GDM1 (cell line): ENCODE results near the gene ABCF3.

Source experiments
- DNase-seq: peaks from one replicate; lab custom pipeline; 2025; lab: John Stamatoyannopoulos, UW

Gene ABCF3

GRCh38 chr3:184185461-184186183 is 377 bp upstream of the ABCF3 start:
- peak; percentile 99 for DNase-seq

GRCh38 chr3:184186902-184187207 is 856 bp downstream of the ABCF3 start:
- DNase-seq: no peak

- no peak for DNase-seq
These were observed 2.1 kb downstream of the ABCF3 start for GRCh38 chr3:184188080-184188479.

GRCh38 chr3:184189421-184189820 is 3.4 kb downstream of the ABCF3 start:
- no peak for DNase-seq

- no peak for DNase-seq
These were observed 6.9 kb downstream of the ABCF3 start for GRCh38 chr3:184192889-184193288.

- DNase-seq: no peak
These were observed 8.1 kb downstream of the ABCF3 start for GRCh38 chr3:184193991-184194539.

- DNase-seq: no peak
These were observed 10.5 kb downstream of the ABCF3 start for GRCh38 chr3:184196536-184196935.

- DNase-seq: no peak
These were observed 12.5 kb downstream of the ABCF3 start for GRCh38 chr3:184198509-184198908.

GRCh38 chr3:184200825-184201224 is 14.8 kb downstream of the ABCF3 start:
- DNase-seq: no peak

GRCh38 chr3:184203526-184203925 is 17.5 kb downstream of the ABCF3 start:
- DNase-seq: no peak

- DNase-seq: no peak
These were observed 23.3 kb downstream of the ABCF3 start for GRCh38 chr3:184209146-184209923.

GRCh38 chr3:184211297-184211696 is 25.3 kb downstream of the ABCF3 start:
- no peak for DNase-seq

- DNase-seq: no peak
These were observed 25.7 kb downstream of the ABCF3 start for GRCh38 chr3:184211718-184212117.

GRCh38 chr3:184218814-184219213 is 32.8 kb downstream of the ABCF3 start:
- DNase-seq: no peak

- no peak for DNase-seq
These were observed 36.5 kb downstream of the ABCF3 start for GRCh38 chr3:184222521-184222920.

GRCh38 chr3:184223946-184224345 is 37.9 kb downstream of the ABCF3 start:
- DNase-seq: no peak

GRCh38 chr3:184227481-184227935 is 41.5 kb downstream of the ABCF3 start:
- DNase-seq: peak; percentile 21

- DNase-seq: no peak
These were observed 42.6 kb downstream of the ABCF3 start for GRCh38 chr3:184228376-184229137.

GRCh38 chr3:184229394-184230080 is 43.5 kb downstream of the ABCF3 start, which contains the start of gene VWA5B2:
Gene VWA5B2, plus strand, starts transcription at chr3:184229585. Its CDS starts 944 bp downstream, at chr3:184230529.
- peak; percentile 27 for DNase-seq

- no peak for DNase-seq
These were observed 44.1 kb downstream of the ABCF3 start for GRCh38 chr3:184230081-184230602.
